Osteoblast (primary cell): ENCODE data around the gene ALDH1B1. TPM values are rescaled to one million over a fixed set of nuclear protein-coding genes. Genes with fewer than 3 reads are reported as not detected.

Source experiments
- DNase-seq: peaks from one replicate; pipeline ENCODE4 v3.0.0; 2011; ENCODE audit warnings: low spot score, mixed read lengths; ENCODE audit not compliant: insufficient read length; ENCODE audit errors: missing footprints
- H2AFZ ChIP-seq: 2 replicates; pipeline ENCODE4 v1.6.0; 2011; ENCODE audit warnings: mild to moderate bottlenecking, low read length
- H3K27ac ChIP-seq: 2 replicates; pipeline ENCODE4 v1.5.1; 2011; ENCODE audit warnings: mild to moderate bottlenecking, low read depth, low read length, moderate library complexity
- H3K27me3 ChIP-seq: 2 replicates; pipeline ENCODE4 v1.6.0; 2012; ENCODE audit warnings: mild to moderate bottlenecking, control low read depth, inconsistent platforms, low read length, moderate library complexity; ENCODE audit not compliant: insufficient read depth
- H3K36me3 ChIP-seq: 2 replicates; pipeline ENCODE4 v1.5.1; 2011; ENCODE audit warnings: mild to moderate bottlenecking, low read length, control low read depth, moderate library complexity; ENCODE audit not compliant: insufficient read depth
- H3K4me1 ChIP-seq: 2 replicates; pipeline ENCODE4 v1.5.1; 2011; ENCODE audit warnings: mild to moderate bottlenecking, low read length, control low read depth, moderate library complexity; ENCODE audit not compliant: insufficient read depth
- H3K4me2 ChIP-seq: 2 replicates; pipeline ENCODE4 v1.6.0; 2011; ENCODE audit warnings: mild to moderate bottlenecking, low read length; ENCODE audit not compliant: insufficient read depth
- H3K4me3 ChIP-seq: fragments of 200-600 bp; sonication (generic); 3 replicates; pipeline ENCODE4 v1.5.1; 2012; ENCODE audit warnings: mild to moderate bottlenecking, low read length, inconsistent platforms; ENCODE audit not compliant: insufficient read depth
- H3K79me2 ChIP-seq: 2 replicates; pipeline ENCODE4 v1.6.0; 2012; ENCODE audit warnings: mild to moderate bottlenecking, low read length, control low read depth, inconsistent platforms; ENCODE audit not compliant: insufficient read depth
- H3K9me3 ChIP-seq: 2 replicates; pipeline ENCODE4 v1.5.1; 2011; ENCODE audit warnings: low read depth, low read length, control low read depth
- H4K20me1 ChIP-seq: 2 replicates; pipeline ENCODE4 v1.6.0; 2012; ENCODE audit warnings: mild to moderate bottlenecking, low read length, control low read depth; ENCODE audit not compliant: insufficient read depth
- total RNA-seq: library from RNA; depleted of rRNA; stranded (reverse); fragments of >200 nt; gene quantifications from 2 replicates; pipeline ENCODE4 v1.2.3, GENCODE V29; 2012
- TF ChIP-seq, protein P1 (sequence below): IDR thresholded peaks from 2 replicates; pipeline ENCODE4 v1.5.1; 2011; ENCODE audit warnings: mild to moderate bottlenecking, low read depth, low read length, moderate library complexity; ENCODE audit errors: extremely low read depth

The ALDH1B1 gene
- total RNA-seq, 1 donor, result 38.0 TPM

DNA sequence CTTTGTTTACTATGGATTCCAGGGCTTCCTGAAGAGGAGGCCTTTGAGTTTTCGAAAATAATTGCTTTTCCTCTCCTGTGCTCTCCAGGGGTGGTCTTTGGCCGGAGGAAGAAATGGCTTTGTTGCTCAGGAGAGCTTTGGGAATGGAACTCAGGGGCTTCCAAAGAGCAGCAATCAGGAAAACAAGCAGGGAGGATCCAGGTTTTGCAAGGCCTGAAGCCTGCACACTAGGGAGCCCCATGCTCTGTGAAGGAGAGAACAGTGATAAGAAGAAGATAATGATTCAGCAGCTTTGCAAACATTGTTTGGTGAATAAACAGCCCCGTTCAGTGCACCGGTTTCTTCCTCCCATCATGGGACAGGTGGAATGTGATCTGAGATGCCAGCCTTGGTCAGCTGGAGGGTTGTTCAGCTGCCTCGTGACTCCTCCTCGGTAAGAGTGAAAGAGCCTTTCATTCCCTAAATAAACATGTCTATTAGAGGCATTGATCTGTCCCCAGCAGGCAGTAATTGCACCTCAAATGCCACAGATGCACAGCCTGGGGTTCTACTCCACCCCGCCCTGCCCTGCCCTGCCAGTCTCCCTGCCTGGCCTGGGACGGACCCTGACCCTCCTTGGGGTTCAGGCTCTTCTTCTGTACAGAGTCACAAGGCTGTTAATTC lies 11.5 kb upstream of the ALDH1B1 start:
- peaks cover 8% of the 10 kb centered on the region for H3K4me1 ChIP-seq

DNA sequence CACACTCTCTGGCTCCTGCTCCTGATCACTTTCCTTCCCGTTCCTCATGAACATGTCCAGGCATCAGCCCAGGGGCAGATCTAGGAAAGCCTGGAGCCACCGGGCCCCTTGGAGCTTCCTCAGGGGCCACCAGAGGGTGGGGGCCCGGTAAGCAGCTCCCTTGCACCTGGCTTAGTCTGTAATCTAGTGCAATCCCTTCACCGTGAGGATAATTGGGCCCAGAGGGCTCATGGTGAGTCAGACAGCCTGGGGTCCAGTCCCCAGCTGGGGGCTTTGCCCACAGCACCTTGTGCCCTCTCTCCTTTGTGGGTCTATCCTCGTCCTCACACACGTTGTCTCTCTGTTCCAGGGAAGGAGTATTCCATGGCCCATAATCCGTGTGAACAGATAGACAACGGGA lies 10.4 kb upstream of the ALDH1B1 start:
- H2AFZ ChIP-seq, result no peak overlapping the region

More for the DNA sequence above, 11.5 kb upstream of the ALDH1B1 start:
- Histone ChIP-seq H3K36me3 (no peaks in the 10 kb centered on the region), H3K27ac (no peak overlapping the region), H3K9me3 (no peaks in the 10 kb centered on the region), H3K4me3 (no peak overlapping the region), H2AFZ (peak overlapping the region; percentile 7), H3K79me2 (no peaks in the 10 kb centered on the region), H3K27me3 (peaks cover 10% of the 10 kb centered on the region), H3K4me2 (no peak overlapping the region), H4K20me1 (no peaks in the 10 kb centered on the region)
- no peak for DNase-seq
- TF ChIP-seq, protein P1, sequence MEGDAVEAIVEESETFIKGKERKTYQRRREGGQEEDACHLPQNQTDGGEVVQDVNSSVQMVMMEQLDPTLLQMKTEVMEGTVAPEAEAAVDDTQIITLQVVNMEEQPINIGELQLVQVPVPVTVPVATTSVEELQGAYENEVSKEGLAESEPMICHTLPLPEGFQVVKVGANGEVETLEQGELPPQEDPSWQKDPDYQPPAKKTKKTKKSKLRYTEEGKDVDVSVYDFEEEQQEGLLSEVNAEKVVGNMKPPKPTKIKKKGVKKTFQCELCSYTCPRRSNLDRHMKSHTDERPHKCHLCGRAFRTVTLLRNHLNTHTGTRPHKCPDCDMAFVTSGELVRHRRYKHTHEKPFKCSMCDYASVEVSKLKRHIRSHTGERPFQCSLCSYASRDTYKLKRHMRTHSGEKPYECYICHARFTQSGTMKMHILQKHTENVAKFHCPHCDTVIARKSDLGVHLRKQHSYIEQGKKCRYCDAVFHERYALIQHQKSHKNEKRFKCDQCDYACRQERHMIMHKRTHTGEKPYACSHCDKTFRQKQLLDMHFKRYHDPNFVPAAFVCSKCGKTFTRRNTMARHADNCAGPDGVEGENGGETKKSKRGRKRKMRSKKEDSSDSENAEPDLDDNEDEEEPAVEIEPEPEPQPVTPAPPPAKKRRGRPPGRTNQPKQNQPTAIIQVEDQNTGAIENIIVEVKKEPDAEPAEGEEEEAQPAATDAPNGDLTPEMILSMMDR, result no peak

DNA sequence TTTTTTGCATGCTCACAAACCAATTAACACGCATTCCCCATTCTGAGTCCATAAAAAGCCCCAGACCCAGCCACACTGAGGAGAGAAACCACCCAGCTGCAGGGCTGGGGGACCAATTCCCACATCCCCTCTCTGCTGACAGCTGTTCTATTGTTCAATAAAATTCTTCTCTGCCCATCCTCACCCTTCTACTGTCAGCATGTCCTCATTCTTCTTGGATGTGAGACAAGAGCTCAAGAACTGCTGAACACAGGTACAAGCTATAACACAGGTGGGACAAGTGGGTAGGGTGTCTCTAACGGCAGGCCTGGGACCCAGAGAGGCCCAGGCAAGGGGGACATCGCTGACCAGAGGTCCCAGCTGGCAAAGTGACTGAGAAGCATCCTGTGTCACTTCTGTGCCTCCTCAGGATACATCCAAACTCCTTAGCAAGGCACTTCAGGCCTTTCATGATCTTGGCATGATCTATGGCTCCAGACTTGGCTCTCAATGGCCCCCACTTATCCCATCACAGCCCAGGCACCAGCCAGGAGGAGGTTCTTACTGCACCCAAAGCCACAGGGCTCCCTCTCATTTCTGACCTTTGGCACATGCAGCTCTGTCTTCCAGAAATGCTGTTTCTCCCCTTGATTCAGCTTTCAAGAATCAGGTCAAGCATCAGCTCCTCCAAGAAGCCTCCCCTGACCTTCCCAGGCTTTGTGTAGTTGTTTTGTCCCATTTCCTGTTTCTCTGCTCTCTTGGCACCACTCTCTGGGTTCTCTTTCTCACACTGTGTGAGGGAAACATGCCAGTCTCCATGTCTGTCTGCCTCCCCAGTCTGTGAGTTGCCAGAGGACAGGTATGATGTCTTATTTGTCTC lies 7.3 kb upstream of the ALDH1B1 start:
- TF ChIP-seq, protein P1, result no peak
- peaks cover 27% of the 10 kb centered on the region for H3K4me1 ChIP-seq

More for the DNA sequence above, 10.4 kb upstream of the ALDH1B1 start:
- Histone ChIP-seq H3K79me2 (no peaks in the 10 kb centered on the region), H4K20me1 (no peaks in the 10 kb centered on the region), H3K4me2 (no peak overlapping the region), H3K4me1 (peaks cover 8% of the 10 kb centered on the region), H3K4me3 (no peak overlapping the region), H3K36me3 (no peaks in the 10 kb centered on the region), H3K27ac (no peak overlapping the region), H3K27me3 (no peaks in the 10 kb centered on the region), H3K9me3 (no peaks in the 10 kb centered on the region)
- TF ChIP-seq, protein P1, result no peak
- no peak for DNase-seq

DNA sequence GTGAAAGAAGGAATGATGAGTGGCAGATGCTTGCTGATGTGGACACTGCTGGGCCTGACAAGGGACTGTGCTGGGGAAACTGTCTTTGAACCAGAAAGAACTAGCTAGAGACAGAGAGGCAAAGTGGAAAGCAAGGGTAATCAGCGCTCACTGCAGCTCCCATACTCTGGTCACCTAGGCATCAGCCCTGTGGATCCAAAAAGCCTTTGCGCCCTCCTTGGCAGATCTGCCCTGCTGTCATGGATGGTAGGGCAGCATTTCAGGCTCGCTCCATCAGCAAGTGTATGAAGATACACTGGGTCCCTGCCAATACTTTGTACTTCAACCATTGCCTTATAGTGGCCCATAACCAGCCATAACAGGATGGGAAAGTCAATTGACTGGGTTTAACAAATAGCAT lies 6.6 kb upstream of the ALDH1B1 start:
- Histone ChIP-seq H4K20me1 (no peaks in the 10 kb centered on the region), H3K27ac (no peak overlapping the region), H3K79me2 (no peaks in the 10 kb centered on the region), H2AFZ (peak overlapping the region; percentile 0), H3K27me3 (no peaks in the 10 kb centered on the region), H3K4me1 (peaks cover 27% of the 10 kb centered on the region), H3K4me3 (no peak overlapping the region), H3K4me2 (no peak overlapping the region), H3K36me3 (no peaks in the 10 kb centered on the region), H3K9me3 (no peaks in the 10 kb centered on the region)
- no peak for DNase-seq
- TF ChIP-seq, protein P1, result no peak

More for the DNA sequence above, 7.3 kb upstream of the ALDH1B1 start:
- DNase-seq, result no peak
- H4K20me1 ChIP-seq, result no peaks in the 10 kb centered on the region
- H3K9me3 ChIP-seq, result no peaks in the 10 kb centered on the region
- H3K36me3 ChIP-seq, result no peaks in the 10 kb centered on the region
- H3K4me3 ChIP-seq, result no peak overlapping the region
- H2AFZ ChIP-seq, result peak overlapping the region; percentile 0
- H3K27me3 ChIP-seq, result no peaks in the 10 kb centered on the region
- no peak overlapping the region for H3K4me2 ChIP-seq
- no peaks in the 10 kb centered on the region for H3K79me2 ChIP-seq
- H3K27ac ChIP-seq, result no peak overlapping the region
